ENCODE measurements around the gene CARD10. TPM values are rescaled to one million over a fixed set of nuclear protein-coding genes. Genes with fewer than 3 reads are reported as not detected.

Gene CARD10
- polyA plus RNA-seq, 3 donors = 0.03 TPM; not detected in 2

DNA sequence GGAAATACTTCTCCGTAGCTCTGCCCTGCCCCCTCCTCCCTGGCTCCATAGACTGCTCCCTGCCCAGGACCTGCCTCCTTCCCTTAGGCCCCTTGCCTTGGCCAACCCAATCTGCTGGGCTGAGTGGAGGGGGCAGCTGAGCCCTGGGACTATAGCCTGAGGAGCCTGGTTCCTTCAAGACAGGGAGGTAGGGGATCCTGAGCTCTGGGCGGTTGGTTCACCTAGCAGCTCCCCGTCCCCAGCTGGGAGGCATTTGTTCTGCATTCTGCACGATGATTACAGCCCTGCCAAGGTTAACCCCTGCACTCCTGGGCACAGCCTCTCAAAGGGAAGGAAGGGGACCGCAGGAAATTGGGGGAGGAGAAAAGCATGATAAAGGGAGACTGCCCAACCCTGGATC is 37.5 kb upstream of the CARD10 start:
- H4K20me1 ChIP-seq (ENCODE audit: insufficient read depth, low read length) = no peaks in the 10 kb centered on the region
- no peaks in the 10 kb centered on the region for H3K36me3 ChIP-seq (replicated peaks in 1 of 2; ENCODE audit: control insufficient read depth in 1 of 2, insufficient read depth in 2 of 2, low read length in 2 of 2)
- Mint-ChIP-seq H3K4me1 (peaks cover 18% of the 10 kb centered on the region), H3K4me3 (peak overlapping the region; percentile 41 to 46), H3K9me3 (peaks cover 0 to 8% (median under 1%) of the 10 kb centered on the region in 7 donors), H3K36me3 (peaks cover under 1 to 4% of the 10 kb centered on the region in 2 donors), H3K27ac (no peak overlapping the region), H3K27me3 (ENCODE audit: low read depth in 3 of 3) (peaks cover 53 to 73% (median 57%) of the 10 kb centered on the region in 3 donors)
- no peak for DNase-seq
- TF ChIP-seq, protein P1, sequence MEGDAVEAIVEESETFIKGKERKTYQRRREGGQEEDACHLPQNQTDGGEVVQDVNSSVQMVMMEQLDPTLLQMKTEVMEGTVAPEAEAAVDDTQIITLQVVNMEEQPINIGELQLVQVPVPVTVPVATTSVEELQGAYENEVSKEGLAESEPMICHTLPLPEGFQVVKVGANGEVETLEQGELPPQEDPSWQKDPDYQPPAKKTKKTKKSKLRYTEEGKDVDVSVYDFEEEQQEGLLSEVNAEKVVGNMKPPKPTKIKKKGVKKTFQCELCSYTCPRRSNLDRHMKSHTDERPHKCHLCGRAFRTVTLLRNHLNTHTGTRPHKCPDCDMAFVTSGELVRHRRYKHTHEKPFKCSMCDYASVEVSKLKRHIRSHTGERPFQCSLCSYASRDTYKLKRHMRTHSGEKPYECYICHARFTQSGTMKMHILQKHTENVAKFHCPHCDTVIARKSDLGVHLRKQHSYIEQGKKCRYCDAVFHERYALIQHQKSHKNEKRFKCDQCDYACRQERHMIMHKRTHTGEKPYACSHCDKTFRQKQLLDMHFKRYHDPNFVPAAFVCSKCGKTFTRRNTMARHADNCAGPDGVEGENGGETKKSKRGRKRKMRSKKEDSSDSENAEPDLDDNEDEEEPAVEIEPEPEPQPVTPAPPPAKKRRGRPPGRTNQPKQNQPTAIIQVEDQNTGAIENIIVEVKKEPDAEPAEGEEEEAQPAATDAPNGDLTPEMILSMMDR (IDR thresholded peaks at IDR 0.05) = no peak
- peaks cover 20 to 32% of the 10 kb centered on the region in 2 donors for H3K4me1 ChIP-seq (ENCODE audit: control insufficient read depth in 1 of 2, insufficient read depth in 2 of 2, low read length in 2 of 2)
- H3K4me2 ChIP-seq (replicated peaks; ENCODE audit: extremely low read depth, low read length, poor library complexity, severe bottlenecking) = no peak overlapping the region
- H2AFZ ChIP-seq (ENCODE audit: insufficient read depth, low read depth, low read length, poor library complexity, severe bottlenecking) = no peak overlapping the region
- intact Hi-C loops (cut with micrococcal nuclease) = no loop called here
- no peaks in the 10 kb centered on the region for H3K9me3 ChIP-seq (replicated peaks in 1 of 2; ENCODE audit: control insufficient read depth in 1 of 2, insufficient read depth in 1 of 2, low read length in 2 of 2)
- H3K27me3 ChIP-seq (ENCODE audit: control insufficient read depth in 2 of 2, insufficient read depth in 2 of 2, low read length in 2 of 2) = peaks cover 4 to 49% of the 10 kb centered on the region in 2 donors
- H3K4me3 ChIP-seq (replicated peaks in 1 of 3; ENCODE audit: low read depth in 2 of 3, low read length in 3 of 3) = no peak overlapping the region
- whole genome bisulfite sequencing (ENCODE audit: insufficient coverage) = 0% methylated on average over 2 of the region's 5 CpGs
- H3K9ac ChIP-seq (ENCODE audit: insufficient read depth, low read length, poor library complexity, severe bottlenecking) = no peak overlapping the region
- H3K27ac ChIP-seq (ENCODE audit: low read depth in 1 of 2, low read length in 2 of 2) = no peak overlapping the region
- H3K79me2 ChIP-seq (ENCODE audit: insufficient read depth, low read length) = no peaks in the 10 kb centered on the region

DNA sequence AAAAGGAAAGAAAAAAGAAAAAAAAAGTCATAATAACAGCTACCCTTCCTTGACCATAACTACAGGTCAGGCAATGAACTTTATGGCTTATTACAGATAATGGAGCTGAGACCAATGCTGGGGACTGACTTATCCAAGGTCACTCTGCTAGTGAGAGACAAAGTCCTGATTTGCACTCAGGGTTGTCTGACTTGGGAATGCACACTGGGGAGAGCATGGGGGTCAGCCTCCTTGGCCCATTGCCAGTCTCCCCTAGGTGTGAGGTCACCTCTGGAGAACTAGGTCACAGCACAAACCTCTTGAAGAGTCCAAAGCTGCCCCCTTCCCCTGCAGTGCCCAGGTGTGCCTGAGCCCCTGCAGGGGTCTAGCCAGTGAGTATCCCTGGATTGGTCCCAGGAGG is 35.8 kb upstream of the CARD10 start:
- H3K27me3 Mint-ChIP-seq (ENCODE audit: low read depth in 3 of 3) = peaks cover 46 to 67% (median 47%) of the 10 kb centered on the region in 3 donors
- Histone ChIP-seq H3K4me1 (ENCODE audit: control insufficient read depth in 1 of 2, insufficient read depth in 2 of 2, low read length in 2 of 2) (peaks cover 10 to 16% of the 10 kb centered on the region in 2 donors), H3K27ac (ENCODE audit: low read depth in 1 of 2, low read length in 2 of 2) (no peak overlapping the region), H4K20me1 (ENCODE audit: insufficient read depth, low read length) (no peaks in the 10 kb centered on the region), H3K4me2 (replicated peaks; ENCODE audit: extremely low read depth, low read length, poor library complexity, severe bottlenecking) (no peak overlapping the region), H3K27me3 (ENCODE audit: control insufficient read depth in 2 of 2, insufficient read depth in 2 of 2, low read length in 2 of 2) (peaks cover 4 to 39% of the 10 kb centered on the region in 2 donors), H3K9me3 (replicated peaks in 1 of 2; ENCODE audit: control insufficient read depth in 1 of 2, insufficient read depth in 1 of 2, low read length in 2 of 2) (no peaks in the 10 kb centered on the region), H3K4me3 (replicated peaks in 1 of 3; ENCODE audit: low read depth in 2 of 3, low read length in 3 of 3) (no peak overlapping the region), H3K36me3 (replicated peaks in 1 of 2; ENCODE audit: control insufficient read depth in 1 of 2, insufficient read depth in 2 of 2, low read length in 2 of 2) (no peaks in the 10 kb centered on the region), H3K79me2 (ENCODE audit: insufficient read depth, low read length) (no peaks in the 10 kb centered on the region), H3K9ac (ENCODE audit: insufficient read depth, low read length, poor library complexity, severe bottlenecking) (no peak overlapping the region), H2AFZ (ENCODE audit: insufficient read depth, low read depth, low read length, poor library complexity, severe bottlenecking) (no peak overlapping the region)
- peak overlapping the region in 1 of 2 donors; percentile 26 for H3K4me3 Mint-ChIP-seq
- H3K27ac Mint-ChIP-seq = no peak overlapping the region
- no peak for DNase-seq
- H3K36me3 Mint-ChIP-seq = peaks cover 0 to 3% of the 10 kb centered on the region in 2 donors
- peaks cover 11% of the 10 kb centered on the region for H3K4me1 Mint-ChIP-seq
- intact Hi-C loops (cut with micrococcal nuclease) = no loop called here
- H3K9me3 Mint-ChIP-seq = peaks cover 0 to 5% (median 0%) of the 10 kb centered on the region in 7 donors
- TF ChIP-seq, protein P1 (IDR thresholded peaks at IDR 0.05) = no peak
